ENCODE results near the gene TMC6. TPM values are rescaled to one million over a fixed set of nuclear protein-coding genes. Genes with fewer than 3 reads are reported as not detected.

TMC6 gene
- total and polyA plus RNA-seq, 2 of the 13 experiments (the other 11 are each of a cell fraction or from before 2014, with no cell fraction given): 48.4 to 99.1 TPM

- TF ChIP-seq ZNF781 (CRISPR knock-in tag; IDR thresholded peaks at IDR 0.05; ENCODE audit: borderline replicate concordance, not compliant biosample characterization): no peak
- TF ChIP-seq SETDB1 (CRISPR knock-in tag; IDR thresholded peaks at IDR 0.05; ENCODE audit: borderline replicate concordance): no peak
- no peak for TF ChIP-seq ZNF674 (CRISPR knock-in tag; IDR thresholded peaks at IDR 0.05; ENCODE audit: low read depth)
- TF ChIP-seq GMEB1 (CRISPR knock-in tag; IDR thresholded peaks at IDR 0.05; ENCODE audit: borderline replicate concordance): no peak; the same call in 1 of the 2 replicates
- TF ChIP-seq SIN3B (IDR thresholded peaks at IDR 0.05; ENCODE audit: low read length): no peak
- peak; percentile 58 for TF ChIP-seq MAX (IDR thresholded peaks at IDR 0.05)
- no peak for TF ChIP-seq AKNA (CRISPR knock-in tag; IDR thresholded peaks at IDR 0.05; ENCODE audit: borderline replicate concordance)
- no peak for TF ChIP-seq ZNF230 (CRISPR knock-in tag; IDR thresholded peaks at IDR 0.05)
- TF ChIP-seq ZNF142 (CRISPR knock-in tag; IDR thresholded peaks at IDR 0.05): peak; percentile 66
- TF ChIP-seq ZMYM4 (CRISPR knock-in tag; IDR thresholded peaks at IDR 0.05): 0 out of 2 replicates have a peak, but pooled peaks have one; percentile 57
- no peak for TF ChIP-seq PBX3 (CRISPR knock-in tag; IDR thresholded peaks at IDR 0.05; ENCODE audit: borderline replicate concordance)
- peak; percentile 89 for TF ChIP-seq MEIS2 (CRISPR knock-in tag; IDR thresholded peaks at IDR 0.05)
These were observed 39.8 kb upstream of the TMC6 start, which contains the start of gene SYNGR2 (continued) for GRCh38 chr17:78168242-78168902.

Data from HepG2 (cell line).